Fibroblast of villous mesenchyme (primary cell): ENCODE measurements around the gene JMJD4. TPM values are rescaled to one million over a fixed set of nuclear protein-coding genes. Genes with fewer than 3 reads are reported as not detected.

Experiments used
- DNase-seq: peaks from one replicate; pipeline ENCODE4 v3.0.0-alpha.2; 2010; ENCODE audit warnings: low read depth
- H3K4me3 ChIP-seq: 2 replicates; pipeline ENCODE4 v1.5.1; 2011; ENCODE audit warnings: low read depth, mild to moderate bottlenecking, low read length
- CTCF ChIP-seq: IDR thresholded peaks from 2 replicates; pipeline ENCODE4 v1.5.1; 2012; ENCODE audit warnings: low read depth, mild to moderate bottlenecking, low read length; ENCODE audit not compliant: insufficient read depth
- total RNA-seq: library from RNA; depleted of rRNA; stranded (reverse); fragments of >200 nt; gene quantifications from 2 replicates; pipeline ENCODE4 v1.2.3, GENCODE V29; 2012

The JMJD4 gene
- total RNA-seq, 1 donor, result 25.5 TPM

- no peak for TF ChIP-seq CTCF
- no peak for DNase-seq
- no peak overlapping the region for H3K4me3 ChIP-seq
Observed at GRCh38 chr1:227769047-227769935, 34.2 kb upstream of the JMJD4 start.

- no peak for DNase-seq
- H3K4me3 ChIP-seq, result no peak overlapping the region
- TF ChIP-seq CTCF, result no peak
Observed at GRCh38 chr1:227768640-227769039, 33.5 kb upstream of the JMJD4 start.

GRCh38 chr1:227768125-227768439, 33.0 kb upstream of the JMJD4 start:
- DNase-seq, result no peak
- TF ChIP-seq CTCF, result no peak
- no peak overlapping the region for H3K4me3 ChIP-seq

- no peak for DNase-seq
- TF ChIP-seq CTCF, result no peak
- H3K4me3 ChIP-seq, result no peak overlapping the region
Observed at GRCh38 chr1:227767401-227768124, 32.5 kb upstream of the JMJD4 start.

- H3K4me3 ChIP-seq, result no peak overlapping the region
- no peak for DNase-seq
- TF ChIP-seq CTCF, result no peak
Observed at GRCh38 chr1:227766653-227767277, 31.7 kb upstream of the JMJD4 start.

- DNase-seq, result no peak
- TF ChIP-seq CTCF, result no peak
- no peak overlapping the region for H3K4me3 ChIP-seq
Observed at GRCh38 chr1:227766015-227766634, 31.0 kb upstream of the JMJD4 start.
